ENCODE data around the gene TMEM91.

DNA sequence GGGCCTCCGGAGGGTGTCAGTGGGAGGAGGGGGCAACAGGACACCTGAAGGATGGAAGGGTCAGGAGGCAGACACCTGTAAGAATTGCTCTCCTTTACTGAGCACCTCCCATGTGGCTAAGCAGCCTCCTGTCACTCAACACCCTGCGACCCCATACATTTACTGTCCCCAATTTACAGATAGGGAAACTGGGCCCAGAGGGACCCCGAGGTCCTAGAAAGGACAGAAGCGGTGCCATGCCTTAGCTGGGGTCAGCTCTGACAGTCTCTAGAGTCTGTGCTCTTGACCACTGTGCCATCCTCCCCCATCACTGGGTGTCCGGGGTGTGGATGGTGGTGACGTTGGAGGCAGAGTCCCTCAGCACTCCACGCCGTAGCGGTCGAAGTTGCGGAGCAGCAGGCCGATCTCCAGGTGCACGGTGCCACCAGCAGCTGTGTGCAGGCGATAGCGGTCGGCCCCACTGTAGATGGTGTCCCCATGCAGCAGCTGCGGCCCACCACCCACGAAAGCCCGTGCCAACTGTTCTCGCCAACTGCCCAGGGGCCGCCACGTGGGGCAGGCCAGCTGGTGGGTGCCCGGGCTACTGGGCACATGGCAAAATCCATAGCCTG lies 21.9 kb upstream of the TMEM91 start:
- TF ChIP-seq CTCF (IDR thresholded peaks at IDR 0.05; ENCODE audit: poor library complexity, severe bottlenecking) (no peak), TAF1 (IDR thresholded peaks at IDR 0.05; ENCODE audit: low read depth) (no peak), MXI1 (conservative IDR thresholded peaks at IDR 0.05; ENCODE audit: poor library complexity, severe bottlenecking) (no peak), SMC3 (conservative IDR thresholded peaks at IDR 0.05; ENCODE audit: poor library complexity) (no peak), EZH2 (IDR thresholded peaks at IDR 0.05; ENCODE audit: borderline replicate concordance, insufficient read depth, low read length, poor library complexity, severe bottlenecking) (no peak), EP300 (conservative IDR thresholded peaks at IDR 0.05; ENCODE audit: poor library complexity, severe bottlenecking) (no peak), RAD21 (conservative IDR thresholded peaks at IDR 0.05) (no peak)

Data from neural cell (in vitro differentiated cells).